ENCODE data around the gene PWWP2B. TPM values are rescaled to one million over a fixed set of nuclear protein-coding genes. Genes with fewer than 3 reads are reported as not detected.
A peak's percentile ranks its signal among the peaks of the same experiment; 100 is the strongest.

Gene PWWP2B
- total RNA-seq, 1 experiment from 2014 or later = 51.6 TPM

GRCh38 chr10:132444877-132445351 lies 47.9 kb downstream of the PWWP2B start:
- Histone ChIP-seq H3K4me3 (ENCODE audit: low read depth in 2 of 2, low read length in 2 of 2) (peak overlapping the region; percentile 18 to 23; a peak in 2 of 4 replicates), H3K27me3 (ENCODE audit: control insufficient read depth, insufficient read depth, low read length) (no peaks in the 10 kb centered on the region), H3K27ac (ENCODE audit: low read length) (peak overlapping the region; percentile 98), H3K9me3 (ENCODE audit: control insufficient read depth, insufficient read depth, low read depth, low read length) (no peaks in the 10 kb centered on the region), H3K4me1 (ENCODE audit: control insufficient read depth, insufficient read depth, low read length) (peaks cover 54% of the 10 kb centered on the region), H3K36me3 (ENCODE audit: control insufficient read depth, insufficient read depth, low read length) (no peaks in the 10 kb centered on the region)
- CTCF ChIA-PET = interaction anchor here (0.7 to 0.9 kb wide), 2 partner anchors 28 to 63 kb away, joined by 3 to 9 read pairs; no protein-coding TSS in a partner anchor
- peak; percentile 59 for ATAC-seq
- in situ Hi-C loops (cut with HindIII; ENCODE audit: low pct_unique_long_range_greater_than_20kb, low sequenced_read_pairs) = no loop called here
- POLR2A ChIA-PET = no interaction called here
- no TSS peak for BruUV-seq (replicated peaks)
- TF ChIP-seq POLR2AphosphoS5 (IDR thresholded peaks at IDR 0.05; ENCODE audit: low read depth, low read length) (peak; percentile 72; the same call in 1 of the 2 replicates), SIN3A (IDR thresholded peaks at IDR 0.05; ENCODE audit: borderline replicate concordance, insufficient read depth, low read depth, low read length) (no peak)
- no peak for DNase-seq (ENCODE audit: low read depth, low spot score)
- intact Hi-C loops (cut with micrococcal nuclease; ENCODE audit: unreplicated experiment) = no loop called here

DNA sequence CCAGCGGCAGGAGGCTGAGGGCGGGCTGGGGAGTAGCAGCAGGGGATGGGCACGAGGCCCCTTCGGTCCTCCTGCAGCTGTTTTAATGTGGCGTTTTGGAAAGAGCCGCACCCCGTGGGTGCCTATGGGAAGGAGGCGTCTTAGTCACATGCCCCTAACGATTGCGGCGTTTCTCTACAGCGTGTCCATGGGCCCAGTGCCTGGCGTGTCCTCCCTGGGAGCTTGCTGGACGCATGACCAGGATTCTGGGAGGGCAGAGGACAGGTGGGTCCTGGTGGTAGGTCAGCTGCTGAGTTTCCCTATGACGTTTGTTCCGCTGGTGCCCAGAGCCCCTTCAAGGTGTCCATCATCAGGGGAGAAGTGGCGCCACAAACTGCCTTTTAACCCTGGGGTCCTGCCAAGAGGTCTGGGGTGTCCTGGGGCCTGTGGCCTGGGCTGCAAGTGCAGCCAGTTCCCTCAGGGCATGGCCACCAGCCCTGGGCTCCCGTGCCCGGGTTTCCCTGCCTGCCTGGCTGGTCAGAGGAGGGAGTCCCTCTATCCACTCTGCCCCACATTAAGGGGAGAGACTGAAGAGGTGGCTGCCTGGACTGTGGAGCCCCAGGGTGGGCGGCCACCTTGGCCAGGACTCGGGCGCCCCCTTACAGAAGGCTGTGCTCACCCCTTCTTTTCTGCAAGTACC lies 48.7 kb downstream of the PWWP2B start:
- POLR2A ChIA-PET = interaction anchor here (0.5 kb wide), 1 partner anchor 24 kb away, joined by 4 read pairs; no protein-coding TSS in a partner anchor
- DNase-seq (ENCODE audit: low read depth, low spot score) (no peak), ATAC-seq (peak; percentile 18)
- TF ChIP-seq SIN3A (IDR thresholded peaks at IDR 0.05; ENCODE audit: borderline replicate concordance, insufficient read depth, low read depth, low read length) = no peak
- TF ChIP-seq, protein P1, sequence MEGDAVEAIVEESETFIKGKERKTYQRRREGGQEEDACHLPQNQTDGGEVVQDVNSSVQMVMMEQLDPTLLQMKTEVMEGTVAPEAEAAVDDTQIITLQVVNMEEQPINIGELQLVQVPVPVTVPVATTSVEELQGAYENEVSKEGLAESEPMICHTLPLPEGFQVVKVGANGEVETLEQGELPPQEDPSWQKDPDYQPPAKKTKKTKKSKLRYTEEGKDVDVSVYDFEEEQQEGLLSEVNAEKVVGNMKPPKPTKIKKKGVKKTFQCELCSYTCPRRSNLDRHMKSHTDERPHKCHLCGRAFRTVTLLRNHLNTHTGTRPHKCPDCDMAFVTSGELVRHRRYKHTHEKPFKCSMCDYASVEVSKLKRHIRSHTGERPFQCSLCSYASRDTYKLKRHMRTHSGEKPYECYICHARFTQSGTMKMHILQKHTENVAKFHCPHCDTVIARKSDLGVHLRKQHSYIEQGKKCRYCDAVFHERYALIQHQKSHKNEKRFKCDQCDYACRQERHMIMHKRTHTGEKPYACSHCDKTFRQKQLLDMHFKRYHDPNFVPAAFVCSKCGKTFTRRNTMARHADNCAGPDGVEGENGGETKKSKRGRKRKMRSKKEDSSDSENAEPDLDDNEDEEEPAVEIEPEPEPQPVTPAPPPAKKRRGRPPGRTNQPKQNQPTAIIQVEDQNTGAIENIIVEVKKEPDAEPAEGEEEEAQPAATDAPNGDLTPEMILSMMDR (IDR thresholded peaks at IDR 0.05) = no peak
- no peak for TF ChIP-seq POLR2AphosphoS5 (IDR thresholded peaks at IDR 0.05; ENCODE audit: low read depth, low read length)
- CTCF ChIA-PET = interaction anchor here (0.6 to 0.9 kb wide), 2 partner anchors 25 to 28 kb away, joined by 3 to 4 read pairs; no protein-coding TSS in a partner anchor
- H3K4me1 ChIP-seq (ENCODE audit: control insufficient read depth, insufficient read depth, low read length) = peaks cover 57% of the 10 kb centered on the region
- no peaks in the 10 kb centered on the region for H3K9me3 ChIP-seq (ENCODE audit: control insufficient read depth, insufficient read depth, low read depth, low read length)
- H3K36me3 ChIP-seq (ENCODE audit: control insufficient read depth, insufficient read depth, low read length) = no peaks in the 10 kb centered on the region
- H3K4me3 ChIP-seq (ENCODE audit: low read depth in 2 of 2, low read length in 2 of 2) = peak overlapping the region; percentile 18 to 23; a peak in 2 of 4 replicates
- H3K27ac ChIP-seq (ENCODE audit: low read length) = peak overlapping the region; percentile 98
- no TSS peak for BruUV-seq (replicated peaks)
- in situ Hi-C loops (cut with HindIII; ENCODE audit: low pct_unique_long_range_greater_than_20kb, low sequenced_read_pairs) = no loop called here
- intact Hi-C loops (cut with micrococcal nuclease; ENCODE audit: unreplicated experiment) = no loop called here
- no peaks in the 10 kb centered on the region for H3K27me3 ChIP-seq (ENCODE audit: control insufficient read depth, insufficient read depth, low read length)

DNA sequence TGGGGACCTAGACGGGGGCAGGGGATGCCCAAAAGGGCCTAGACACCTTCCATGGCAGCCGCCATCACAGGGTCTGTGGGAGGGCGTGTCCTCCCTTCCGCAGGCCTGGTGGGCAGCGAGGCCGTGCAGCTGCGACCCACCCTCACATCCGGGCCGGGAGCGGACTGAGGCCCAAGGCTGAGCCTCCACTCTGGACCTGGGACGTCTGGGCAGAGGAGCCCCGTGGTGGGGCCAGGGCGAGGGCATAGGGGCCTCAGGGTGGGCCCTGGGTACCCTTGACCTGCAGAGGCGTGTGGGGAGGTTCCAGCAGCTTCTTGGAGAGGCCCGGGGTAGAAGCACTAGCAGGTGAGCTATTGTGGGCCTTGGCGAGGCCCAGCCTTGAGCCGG lies 49.2 kb downstream of the PWWP2B start:
- CTCF ChIA-PET = interaction anchor here (0.6 to 0.9 kb wide), 2 partner anchors 25 to 26 kb away, joined by 3 to 4 read pairs; no protein-coding TSS in a partner anchor
- POLR2A ChIA-PET = interaction anchor here (0.5 to 0.7 kb wide), 2 partner anchors 25 to 27 kb away, joined by 4 to 8 read pairs; no protein-coding TSS in a partner anchor
- peak overlapping the region; percentile 98 for H3K27ac ChIP-seq (ENCODE audit: low read length)

More for the DNA sequence above, 49.2 kb downstream of the PWWP2B start:
- intact Hi-C loops (cut with micrococcal nuclease; ENCODE audit: unreplicated experiment) = no loop called here
- no TSS peak for BruUV-seq (replicated peaks)
- Histone ChIP-seq H3K27me3 (ENCODE audit: control insufficient read depth, insufficient read depth, low read length) (no peaks in the 10 kb centered on the region), H3K4me3 (ENCODE audit: low read depth in 2 of 2, low read length in 2 of 2) (no peak overlapping the region), H3K4me1 (ENCODE audit: control insufficient read depth, insufficient read depth, low read length) (peaks cover 63% of the 10 kb centered on the region), H3K36me3 (ENCODE audit: control insufficient read depth, insufficient read depth, low read length) (no peaks in the 10 kb centered on the region), H3K9me3 (ENCODE audit: control insufficient read depth, insufficient read depth, low read depth, low read length) (no peaks in the 10 kb centered on the region)
- TF ChIP-seq, protein P2, sequence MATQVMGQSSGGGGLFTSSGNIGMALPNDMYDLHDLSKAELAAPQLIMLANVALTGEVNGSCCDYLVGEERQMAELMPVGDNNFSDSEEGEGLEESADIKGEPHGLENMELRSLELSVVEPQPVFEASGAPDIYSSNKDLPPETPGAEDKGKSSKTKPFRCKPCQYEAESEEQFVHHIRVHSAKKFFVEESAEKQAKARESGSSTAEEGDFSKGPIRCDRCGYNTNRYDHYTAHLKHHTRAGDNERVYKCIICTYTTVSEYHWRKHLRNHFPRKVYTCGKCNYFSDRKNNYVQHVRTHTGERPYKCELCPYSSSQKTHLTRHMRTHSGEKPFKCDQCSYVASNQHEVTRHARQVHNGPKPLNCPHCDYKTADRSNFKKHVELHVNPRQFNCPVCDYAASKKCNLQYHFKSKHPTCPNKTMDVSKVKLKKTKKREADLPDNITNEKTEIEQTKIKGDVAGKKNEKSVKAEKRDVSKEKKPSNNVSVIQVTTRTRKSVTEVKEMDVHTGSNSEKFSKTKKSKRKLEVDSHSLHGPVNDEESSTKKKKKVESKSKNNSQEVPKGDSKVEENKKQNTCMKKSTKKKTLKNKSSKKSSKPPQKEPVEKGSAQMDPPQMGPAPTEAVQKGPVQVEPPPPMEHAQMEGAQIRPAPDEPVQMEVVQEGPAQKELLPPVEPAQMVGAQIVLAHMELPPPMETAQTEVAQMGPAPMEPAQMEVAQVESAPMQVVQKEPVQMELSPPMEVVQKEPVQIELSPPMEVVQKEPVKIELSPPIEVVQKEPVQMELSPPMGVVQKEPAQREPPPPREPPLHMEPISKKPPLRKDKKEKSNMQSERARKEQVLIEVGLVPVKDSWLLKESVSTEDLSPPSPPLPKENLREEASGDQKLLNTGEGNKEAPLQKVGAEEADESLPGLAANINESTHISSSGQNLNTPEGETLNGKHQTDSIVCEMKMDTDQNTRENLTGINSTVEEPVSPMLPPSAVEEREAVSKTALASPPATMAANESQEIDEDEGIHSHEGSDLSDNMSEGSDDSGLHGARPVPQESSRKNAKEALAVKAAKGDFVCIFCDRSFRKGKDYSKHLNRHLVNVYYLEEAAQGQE (IDR thresholded peaks at IDR 0.05; ENCODE audit: insufficient read depth in 1 of 2, low read depth in 2 of 2, low read length in 1 of 2) = no peak
- TF ChIP-seq, protein P1 (IDR thresholded peaks at IDR 0.05) = no peak
- TF ChIP-seq POLR2AphosphoS5 (IDR thresholded peaks at IDR 0.05; ENCODE audit: low read depth, low read length) (no peak), SIN3A (IDR thresholded peaks at IDR 0.05; ENCODE audit: borderline replicate concordance, insufficient read depth, low read depth, low read length) (no peak), TCF7L2 (IDR thresholded peaks at IDR 0.05; ENCODE audit: low read depth, low read length) (no peak)
- in situ Hi-C loops (cut with HindIII; ENCODE audit: low pct_unique_long_range_greater_than_20kb, low sequenced_read_pairs) = no loop called here
- no peak for DNase-seq (ENCODE audit: low read depth, low spot score)
- ATAC-seq = no peak; the same call in 1 of the 2 replicates

All from Panc1 (cell line).